Neural progenitor cell (in vitro differentiated cells): ENCODE measurements around the gene KLHL25. TPM values are rescaled to one million over a fixed set of nuclear protein-coding genes. Genes with fewer than 3 reads are reported as not detected.

Experiments
- DNase-seq: peaks from one replicate; pipeline ENCODE4 v3.0.0-alpha.2; 2016; ENCODE audit warnings: low spot score
- H2AFZ ChIP-seq: fragments of 200-600 bp; sonication (generic); replicated peaks from 2 replicates; pipeline ENCODE4 v1.6.1; 2016; ENCODE audit warnings: antibody characterized with exemption
- H3F3A ChIP-seq: fragments of 200-600 bp; sonication (generic); 2 replicates; pipeline ENCODE4 v1.6.1; 2016; ENCODE audit warnings: antibody characterized with exemption, low read depth
- H3K27ac ChIP-seq: fragments of 200-600 bp; sonication (generic); 2 replicates; pipeline ENCODE4 v1.5.1; 2016; ENCODE audit warnings: mild to moderate bottlenecking
- H3K27me3 ChIP-seq: fragments of 200-600 bp; sonication (generic); 2 replicates; pipeline ENCODE4 v1.6.1; 2016; ENCODE audit warnings: mild to moderate bottlenecking, moderate library complexity
- H3K36me3 ChIP-seq: fragments of 200-600 bp; sonication (generic); 2 replicates; pipeline ENCODE4 v1.5.1; 2016
- H3K4me1 ChIP-seq: fragments of 200-600 bp; sonication (generic); 2 replicates; pipeline ENCODE4 v1.6.1; 2016; ENCODE audit warnings: mixed run types
- H3K4me2 ChIP-seq: fragments of 200-600 bp; sonication (generic); 2 replicates; pipeline ENCODE4 v1.6.1; 2016
- H3K4me3 ChIP-seq: fragments of 200-600 bp; sonication (generic); 2 replicates; pipeline ENCODE4 v1.5.1; 2016
- H3K79me2 ChIP-seq: fragments of 200-600 bp; sonication (generic); 2 replicates; pipeline ENCODE4 v1.6.1; 2016; ENCODE audit warnings: low read depth
- H3K9ac ChIP-seq: fragments of 200-600 bp; sonication (generic); 2 replicates; pipeline ENCODE4 v1.6.1; 2016
- H3K9me3 ChIP-seq: fragments of 200-600 bp; sonication (generic); 2 replicates; pipeline ENCODE4 v1.5.1; 2016; ENCODE audit warnings: low read depth
- H4K20me1 ChIP-seq: fragments of 200-600 bp; sonication (generic); 2 replicates; pipeline ENCODE4 v1.6.1; 2016; ENCODE audit warnings: low read depth
- H3K27ac Mint-ChIP-seq: 3 replicates; pipeline ENCODE4 v1.8.0; 2021; ENCODE audit warnings: mixed read lengths
- H3K27me3 Mint-ChIP-seq: 2 replicates; pipeline ENCODE4 v1.8.0; 2022; ENCODE audit warnings: low read depth, mild to moderate bottlenecking, inconsistent platforms, moderate library complexity, mixed read lengths; ENCODE audit not compliant: insufficient read depth
- H3K36me3 Mint-ChIP-seq: 3 replicates; pipeline ENCODE4 v1.8.0; 2021; ENCODE audit warnings: mixed read lengths
- H3K4me1 Mint-ChIP-seq: 3 replicates; pipeline ENCODE4 v1.8.0; 2021; ENCODE audit warnings: mixed read lengths
- H3K4me3 Mint-ChIP-seq: 3 replicates; pipeline ENCODE4 v1.8.0; 2021; ENCODE audit warnings: mild to moderate bottlenecking, moderate library complexity, mixed read lengths
- H3K9me3 Mint-ChIP-seq: 3 replicates; pipeline ENCODE4 v1.8.0; 2020; ENCODE audit warnings: mixed read lengths
- EZH2 ChIP-seq: fragments of 200-600 bp; sonication (generic); IDR thresholded peaks from 2 replicates; pipeline ENCODE4 v1.6.1; 2017; ENCODE audit warnings: antibody characterized with exemption, mild to moderate bottlenecking, moderate library complexity
- EZH2phosphoT487 ChIP-seq: fragments of 200-600 bp; sonication (generic); IDR thresholded peaks from 2 replicates; pipeline ENCODE4 v1.6.1; 2017; ENCODE audit warnings: antibody characterized with exemption
- total RNA-seq: library from RNA; depleted of rRNA; stranded (reverse); fragments of >200 nt; gene quantifications from 2 replicates; pipeline ENCODE4 v1.2.3, GENCODE V29; 2015; ENCODE audit warnings: low replicate concordance
- TF ChIP-seq, protein P1 (sequence below): fragments of 200-600 bp; sonication (generic); IDR thresholded peaks from 2 replicates; pipeline ENCODE4 v1.5.1; 2017; ENCODE audit warnings: antibody characterized with exemption, mild to moderate bottlenecking

The KLHL25 gene
- total RNA-seq, 1 donor from 2014 or later = 12.1 TPM

DNA sequence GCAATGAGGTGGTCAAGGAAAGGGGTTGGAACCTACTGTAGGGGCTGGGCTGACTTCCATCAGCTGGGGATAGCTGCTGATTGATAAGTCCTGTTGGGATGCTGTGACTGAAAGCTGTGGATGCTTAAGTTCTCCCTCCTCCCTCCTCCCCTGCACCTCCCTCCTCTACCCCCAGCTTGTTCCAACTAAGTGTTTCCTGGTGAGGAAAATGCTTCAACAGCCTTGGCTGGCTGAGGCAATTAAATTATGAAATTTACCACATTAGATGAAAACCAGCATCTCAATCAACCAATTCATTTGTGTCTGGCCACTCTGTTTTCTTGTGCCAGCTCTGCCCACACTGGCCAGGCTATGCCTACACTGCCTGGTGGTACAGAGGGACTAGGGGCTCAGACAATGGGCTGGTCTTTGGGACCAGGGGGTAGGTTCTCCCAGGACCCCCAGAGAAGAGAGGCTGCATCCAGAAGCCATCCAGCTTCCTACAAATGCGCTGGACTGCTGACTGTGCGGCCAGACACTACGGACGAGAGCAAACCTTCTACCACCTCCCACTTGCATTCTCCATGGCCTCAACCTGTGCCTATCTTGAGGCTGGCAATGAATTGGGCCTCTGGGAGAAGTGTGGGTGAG lies 2.5 kb downstream of the KLHL25 start:
- H3K36me3 ChIP-seq = no peaks in the 10 kb centered on the region
- H4K20me1 ChIP-seq = peaks cover 67% of the 10 kb centered on the region
- H3K4me2 ChIP-seq = peak overlapping the region; percentile 73
- peaks cover 73% of the 10 kb centered on the region for H3K79me2 ChIP-seq
- Mint-ChIP-seq H3K36me3 (peaks cover 27% of the 10 kb centered on the region), H3K9me3 (peaks cover 3% of the 10 kb centered on the region), H3K4me3 (peak overlapping the region; percentile 98), H3K4me1 (peaks cover 68% of the 10 kb centered on the region), H3K27me3 (peaks cover 13% of the 10 kb centered on the region), H3K27ac (no peak overlapping the region)
- no peaks in the 10 kb centered on the region for H3K9me3 ChIP-seq
- H3K4me1 ChIP-seq = peaks cover 9% of the 10 kb centered on the region
- no peaks in the 10 kb centered on the region for H3F3A ChIP-seq
- no peak overlapping the region for H2AFZ ChIP-seq
- H3K4me3 ChIP-seq = no peak overlapping the region
- H3K9ac ChIP-seq = no peak overlapping the region
- TF ChIP-seq EZH2 (no peak), EZH2phosphoT487 (no peak)
- TF ChIP-seq, protein P1, sequence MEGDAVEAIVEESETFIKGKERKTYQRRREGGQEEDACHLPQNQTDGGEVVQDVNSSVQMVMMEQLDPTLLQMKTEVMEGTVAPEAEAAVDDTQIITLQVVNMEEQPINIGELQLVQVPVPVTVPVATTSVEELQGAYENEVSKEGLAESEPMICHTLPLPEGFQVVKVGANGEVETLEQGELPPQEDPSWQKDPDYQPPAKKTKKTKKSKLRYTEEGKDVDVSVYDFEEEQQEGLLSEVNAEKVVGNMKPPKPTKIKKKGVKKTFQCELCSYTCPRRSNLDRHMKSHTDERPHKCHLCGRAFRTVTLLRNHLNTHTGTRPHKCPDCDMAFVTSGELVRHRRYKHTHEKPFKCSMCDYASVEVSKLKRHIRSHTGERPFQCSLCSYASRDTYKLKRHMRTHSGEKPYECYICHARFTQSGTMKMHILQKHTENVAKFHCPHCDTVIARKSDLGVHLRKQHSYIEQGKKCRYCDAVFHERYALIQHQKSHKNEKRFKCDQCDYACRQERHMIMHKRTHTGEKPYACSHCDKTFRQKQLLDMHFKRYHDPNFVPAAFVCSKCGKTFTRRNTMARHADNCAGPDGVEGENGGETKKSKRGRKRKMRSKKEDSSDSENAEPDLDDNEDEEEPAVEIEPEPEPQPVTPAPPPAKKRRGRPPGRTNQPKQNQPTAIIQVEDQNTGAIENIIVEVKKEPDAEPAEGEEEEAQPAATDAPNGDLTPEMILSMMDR = no peak
- H3K27ac ChIP-seq = no peak overlapping the region
- H3K27me3 ChIP-seq = peaks cover 6% of the 10 kb centered on the region
- DNase-seq = no peak

DNA sequence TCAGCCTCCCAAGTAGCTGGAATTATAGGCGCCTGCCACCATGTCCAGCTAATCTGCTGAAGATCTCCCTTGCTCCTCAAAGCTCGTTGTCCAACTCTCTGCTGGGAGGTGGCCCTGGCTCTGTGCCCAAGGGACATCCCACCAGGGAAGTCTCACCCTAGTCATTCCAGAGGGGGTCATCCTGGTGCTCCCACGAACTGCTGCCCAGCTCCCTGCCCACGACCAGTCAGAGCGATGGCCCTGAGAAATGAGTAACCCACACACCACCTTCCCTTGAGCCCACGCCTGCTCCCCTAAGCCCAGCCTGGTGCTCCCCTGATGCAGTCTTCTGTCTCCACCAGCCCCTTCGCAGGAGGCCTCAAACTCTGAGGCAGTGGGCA lies 5.2 kb downstream of the KLHL25 start:
- no peaks in the 10 kb centered on the region for H3F3A ChIP-seq
- H3K27me3 ChIP-seq = no peaks in the 10 kb centered on the region
- H3K36me3 ChIP-seq = no peaks in the 10 kb centered on the region
- H3K4me3 ChIP-seq = no peak overlapping the region
- H3K4me2 ChIP-seq = no peak overlapping the region
- H3K27ac ChIP-seq = no peak overlapping the region
- no peak overlapping the region for H2AFZ ChIP-seq
- Mint-ChIP-seq H3K27ac (peak overlapping the region; percentile 79), H3K36me3 (peaks cover 30% of the 10 kb centered on the region), H3K4me3 (peak overlapping the region; percentile 33), H3K27me3 (peaks cover 10% of the 10 kb centered on the region), H3K9me3 (peaks cover 3% of the 10 kb centered on the region), H3K4me1 (peaks cover 79% of the 10 kb centered on the region)
- peaks cover 31% of the 10 kb centered on the region for H3K4me1 ChIP-seq
- no peaks in the 10 kb centered on the region for H3K9me3 ChIP-seq
- H4K20me1 ChIP-seq = peaks cover 92% of the 10 kb centered on the region
- no peak for DNase-seq
- no peak overlapping the region for H3K9ac ChIP-seq
- peaks cover 99% of the 10 kb centered on the region for H3K79me2 ChIP-seq
- TF ChIP-seq EZH2phosphoT487 (no peak), EZH2 (no peak)
- TF ChIP-seq, protein P1 = no peak

DNA sequence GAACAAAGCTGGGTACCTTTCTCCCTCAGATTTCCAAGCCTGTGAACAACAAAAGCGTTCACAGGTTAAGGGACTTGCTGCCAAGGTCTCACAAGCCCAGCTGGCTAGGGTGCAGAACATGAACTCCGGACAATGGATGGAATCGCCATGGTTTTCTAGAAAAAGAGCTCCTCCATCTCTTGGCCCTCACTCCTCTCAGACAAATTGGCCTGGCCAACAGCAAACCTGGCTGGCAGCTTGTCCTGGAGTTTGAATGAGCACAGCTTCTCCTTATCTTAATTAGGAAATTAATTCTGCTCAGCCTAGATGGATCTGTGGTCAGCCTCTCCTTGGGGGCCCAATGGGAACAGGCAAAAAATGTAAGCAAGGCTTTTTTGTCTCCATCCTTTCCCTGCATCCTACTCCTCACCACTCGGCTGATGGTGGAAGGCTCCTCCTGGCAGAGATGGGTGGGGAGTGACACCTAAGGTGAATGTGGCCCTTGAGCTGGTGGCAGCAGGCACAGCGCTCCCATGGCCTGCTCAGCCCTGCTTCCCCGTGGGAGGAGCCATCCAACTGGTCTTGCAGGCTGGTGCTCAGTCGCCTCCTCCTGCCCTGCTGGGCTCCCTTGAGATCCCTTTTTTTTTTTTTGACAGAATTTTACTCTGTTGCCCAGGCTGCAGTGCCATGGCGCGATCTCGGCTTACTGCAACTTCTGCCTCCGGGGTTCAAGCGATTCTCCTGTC lies 5.8 kb downstream of the KLHL25 start:
- Mint-ChIP-seq H3K4me1 (peaks cover 80% of the 10 kb centered on the region), H3K27me3 (peaks cover 9% of the 10 kb centered on the region), H3K36me3 (peaks cover 31% of the 10 kb centered on the region), H3K27ac (no peak overlapping the region), H3K4me3 (peak overlapping the region; percentile 8), H3K9me3 (peaks cover 3% of the 10 kb centered on the region)
- H3K4me3 ChIP-seq = no peak overlapping the region
- TF ChIP-seq, protein P1 = no peak
- TF ChIP-seq EZH2phosphoT487 = no peak
- TF ChIP-seq EZH2 = no peak
- H3K9me3 ChIP-seq = no peaks in the 10 kb centered on the region
- H3K4me2 ChIP-seq = no peak overlapping the region
- no peaks in the 10 kb centered on the region for H3K36me3 ChIP-seq
- H3K27me3 ChIP-seq = no peaks in the 10 kb centered on the region
- peaks cover 31% of the 10 kb centered on the region for H3K4me1 ChIP-seq
- H3K9ac ChIP-seq = no peak overlapping the region
- no peak for DNase-seq
- H3F3A ChIP-seq = no peaks in the 10 kb centered on the region
- H3K79me2 ChIP-seq = peaks cover 99% of the 10 kb centered on the region
- H2AFZ ChIP-seq = no peak overlapping the region
- no peak overlapping the region for H3K27ac ChIP-seq
- peaks cover 94% of the 10 kb centered on the region for H4K20me1 ChIP-seq
